Immature natural killer cell (primary cell): ENCODE measurements around the gene TMEM121B. TPM values are rescaled to one million over a fixed set of nuclear protein-coding genes. Genes with fewer than 3 reads are reported as not detected.
"Not testable (repeated sequence)": the region's sequence is repeated elsewhere in the genome, so short reads cannot be mapped to it uniquely, and the experiment has no call there.

Experiments used
- DNase-seq, 3 donors: peaks; one replicate each; pipeline ENCODE4 v3.0.0; 2022; ENCODE audit warnings: mixed read lengths in 1 of 3
- H3K27ac Mint-ChIP-seq, 6 donors: one replicate each; pipeline ENCODE4 v1.8.0; 2020; ENCODE audit warnings: mixed read lengths in 6 of 6, mild to moderate bottlenecking in 5 of 6, inconsistent platforms in 4 of 6, moderate library complexity in 3 of 6
- H3K27me3 Mint-ChIP-seq, 3 donors: one replicate each; pipeline ENCODE4 v1.8.0; 2020 to 2021; ENCODE audit warnings: low read depth in 3 of 3, mild to moderate bottlenecking in 3 of 3, mixed read lengths in 3 of 3, moderate library complexity in 3 of 3, inconsistent platforms in 1 of 3
- H3K36me3 Mint-ChIP-seq, 3 donors: one replicate each; pipeline ENCODE4 v1.8.0; 2020; ENCODE audit warnings: mixed read lengths in 3 of 3, inconsistent platforms in 2 of 3, mild to moderate bottlenecking in 2 of 3
- H3K4me1 Mint-ChIP-seq, 2 donors: one replicate each; pipeline ENCODE4 v1.8.0; 2020; ENCODE audit warnings: inconsistent platforms in 2 of 2, mild to moderate bottlenecking in 2 of 2, mixed read lengths in 2 of 2, moderate library complexity in 1 of 2
- H3K4me3 Mint-ChIP-seq, 5 donors: one replicate each; pipeline ENCODE4 v1.8.0; 2020; ENCODE audit warnings: mild to moderate bottlenecking in 5 of 5, mixed read lengths in 5 of 5, inconsistent platforms in 3 of 5, moderate library complexity in 3 of 5
- H3K9me3 Mint-ChIP-seq, 6 donors: one replicate each; pipeline ENCODE4 v1.8.0; 2020; ENCODE audit warnings: mild to moderate bottlenecking in 6 of 6, mixed read lengths in 6 of 6, inconsistent platforms in 4 of 6, moderate library complexity in 3 of 6
- polyA plus RNA-seq, 3 donors: library from polyadenylated mRNA; unstranded; fragments of 300-500 nt; fragmentation: Illumina TruSeq; gene quantifications; one replicate each; pipeline ENCODE4 v1.2.3, GENCODE V29; 2021

Gene TMEM121B
- polyA plus RNA-seq, 3 donors from 2014 or later, result not detected

DNA sequence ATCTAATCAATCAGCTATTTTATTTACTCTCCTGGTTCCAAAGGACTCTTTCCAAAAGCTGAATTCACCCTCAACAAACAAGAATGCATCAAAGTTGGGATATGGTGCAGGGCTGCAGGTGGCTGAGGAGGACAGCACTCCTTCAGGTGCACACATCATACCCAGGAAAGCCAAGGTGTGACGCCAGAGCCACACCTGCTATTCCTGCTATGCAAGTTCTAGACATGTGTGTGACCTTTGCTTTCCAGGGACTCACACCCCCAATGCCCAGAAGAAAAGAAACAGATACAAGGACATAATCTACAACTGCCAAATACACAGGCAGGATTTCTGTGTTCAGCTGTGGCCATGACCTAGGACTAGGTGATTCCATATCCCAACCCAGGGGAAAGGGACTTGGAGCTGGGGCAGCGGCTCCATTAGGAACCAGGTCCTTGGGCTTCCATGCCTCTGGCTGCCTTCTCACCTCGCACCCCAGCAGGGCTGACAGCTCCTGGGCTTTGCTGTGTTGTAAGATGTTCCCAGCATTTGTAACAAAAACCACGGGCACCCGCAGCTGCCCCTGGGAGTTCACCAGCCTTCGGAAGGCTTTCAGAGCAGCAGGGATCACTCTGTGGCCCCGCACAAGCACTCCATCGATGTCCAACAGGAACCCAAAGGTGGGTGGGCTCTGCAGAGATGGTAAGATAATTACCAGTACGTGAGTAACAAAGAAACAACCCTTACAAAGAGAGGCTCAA is 28.1 kb upstream of the TMEM121B start:
- no peak overlapping the region for H3K27ac Mint-ChIP-seq
- H3K9me3 Mint-ChIP-seq, result no peaks in the 10 kb centered on the region
- H3K36me3 Mint-ChIP-seq, result peaks cover 0 to 6% (median 4%) of the 10 kb centered on the region in 3 donors
- H3K27me3 Mint-ChIP-seq, result no peaks in the 10 kb centered on the region
- H3K4me3 Mint-ChIP-seq, result no peak overlapping the region
- no peaks in the 10 kb centered on the region for H3K4me1 Mint-ChIP-seq
- DNase-seq, result no peak

DNA sequence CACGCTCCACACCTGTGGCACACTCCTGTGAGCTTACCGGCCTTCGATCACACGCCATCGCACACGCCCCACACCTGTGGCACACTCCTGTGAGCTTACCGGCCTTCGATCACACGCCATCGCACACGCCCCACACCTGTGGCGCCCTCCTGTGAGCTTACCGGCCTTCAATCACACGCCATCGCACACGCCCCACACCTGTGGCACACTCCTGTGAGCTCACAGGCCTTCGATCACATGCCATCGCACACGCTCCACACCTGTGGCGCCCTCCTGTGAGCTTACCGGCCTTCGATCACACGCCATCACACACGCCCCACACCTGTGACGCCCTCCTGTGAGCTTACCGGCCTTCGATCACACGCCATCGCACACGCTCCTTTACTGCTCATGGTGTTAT is 26.3 kb upstream of the TMEM121B start:
- H3K4me1 Mint-ChIP-seq, H3K36me3 Mint-ChIP-seq, DNase-seq, H3K9me3 Mint-ChIP-seq, H3K27me3 Mint-ChIP-seq, H3K4me3 Mint-ChIP-seq, H3K27ac Mint-ChIP-seq: not testable (repeated sequence)

DNA sequence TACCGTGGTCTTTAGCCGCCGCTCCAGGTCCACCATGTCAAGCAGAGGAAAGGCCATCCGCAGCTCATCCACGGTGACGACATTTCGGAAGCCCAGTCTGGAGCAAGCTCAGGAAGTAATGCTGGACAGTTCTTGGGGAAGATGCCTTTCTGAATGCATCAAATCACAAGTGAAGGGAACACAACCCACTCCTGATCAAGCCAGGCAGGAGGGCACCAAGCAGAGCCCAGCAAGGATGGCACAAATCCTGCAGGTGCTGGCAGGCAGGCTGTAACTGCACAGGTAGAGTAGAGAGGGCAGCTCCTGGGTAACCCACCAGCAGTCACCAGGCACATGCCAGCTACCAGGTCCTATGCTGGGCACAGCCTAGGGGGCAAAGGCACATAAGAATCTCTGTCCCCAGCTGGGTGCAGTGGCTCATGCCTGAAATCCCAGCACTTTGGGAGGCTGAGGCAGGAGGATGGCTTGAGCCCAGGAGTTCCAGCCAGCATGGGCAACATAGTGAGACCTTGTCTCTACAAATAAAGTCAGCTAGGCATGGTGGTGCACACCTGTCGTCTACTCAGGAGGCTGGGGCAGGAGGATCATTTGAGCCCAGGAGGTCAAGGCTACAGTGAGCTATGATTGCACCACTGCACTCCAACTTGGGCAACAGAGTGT is 24.0 kb upstream of the TMEM121B start:
- Mint-ChIP-seq H3K27me3 (no peaks in the 10 kb centered on the region), H3K36me3 (peaks cover 0 to 14% (median 5%) of the 10 kb centered on the region in 3 donors), H3K27ac (no peak overlapping the region), H3K9me3 (no peaks in the 10 kb centered on the region), H3K4me3 (no peak overlapping the region), H3K4me1 (no peaks in the 10 kb centered on the region)
- DNase-seq, result no peak

DNA sequence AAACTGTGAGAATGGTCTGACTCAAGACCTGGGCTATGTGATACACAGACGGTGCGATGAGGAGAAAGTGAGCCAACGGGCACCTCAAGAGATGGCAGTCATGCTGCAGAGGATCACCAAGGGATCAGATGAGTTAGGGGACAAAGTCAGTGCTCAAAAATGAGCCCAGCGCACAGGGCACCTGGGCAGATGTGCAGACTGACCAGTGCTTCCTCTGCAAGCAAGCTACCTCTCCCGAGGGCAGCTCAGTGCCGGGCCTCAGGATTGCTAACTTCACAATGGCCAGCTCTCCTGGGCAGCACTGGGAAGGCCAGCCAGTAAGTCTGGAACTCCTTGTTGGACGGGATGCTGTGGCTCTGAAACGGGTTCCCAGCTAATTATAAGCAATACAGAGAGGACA is 22.7 kb upstream of the TMEM121B start:
- H3K27ac Mint-ChIP-seq, result no peak overlapping the region
- no peaks in the 10 kb centered on the region for H3K4me1 Mint-ChIP-seq
- H3K36me3 Mint-ChIP-seq, result peaks cover under 1 to 21% (median 9%) of the 10 kb centered on the region in 3 donors
- DNase-seq, result no peak
- H3K27me3 Mint-ChIP-seq, result no peaks in the 10 kb centered on the region
- no peak overlapping the region for H3K4me3 Mint-ChIP-seq
- H3K9me3 Mint-ChIP-seq, result no peaks in the 10 kb centered on the region

DNA sequence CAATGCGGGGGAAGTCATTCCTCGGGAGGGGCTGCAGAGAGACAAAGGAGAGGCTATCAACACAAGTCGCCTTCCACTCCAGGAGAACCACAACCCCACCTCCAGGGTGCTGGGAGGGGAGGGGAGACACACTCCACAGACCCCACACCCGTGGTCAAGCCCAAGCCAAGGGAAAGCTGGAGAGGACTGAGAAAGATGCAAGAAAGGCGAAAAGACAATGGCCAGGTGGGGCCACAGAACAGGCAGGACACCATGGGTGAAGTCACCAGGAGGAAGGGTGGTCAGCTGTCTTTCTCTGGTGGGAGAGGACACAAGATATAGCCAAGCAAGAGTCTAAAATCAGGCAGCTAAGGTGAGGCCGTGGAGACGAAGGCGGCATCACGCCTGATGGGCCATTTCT is 21.9 kb upstream of the TMEM121B start:
- no peaks in the 10 kb centered on the region for H3K4me1 Mint-ChIP-seq
- H3K36me3 Mint-ChIP-seq, result peaks cover 4 to 25% (median 12%) of the 10 kb centered on the region in 3 donors
- no peak for DNase-seq
- H3K4me3 Mint-ChIP-seq, result no peak overlapping the region
- no peaks in the 10 kb centered on the region for H3K9me3 Mint-ChIP-seq
- no peaks in the 10 kb centered on the region for H3K27me3 Mint-ChIP-seq
- no peak overlapping the region for H3K27ac Mint-ChIP-seq

DNA sequence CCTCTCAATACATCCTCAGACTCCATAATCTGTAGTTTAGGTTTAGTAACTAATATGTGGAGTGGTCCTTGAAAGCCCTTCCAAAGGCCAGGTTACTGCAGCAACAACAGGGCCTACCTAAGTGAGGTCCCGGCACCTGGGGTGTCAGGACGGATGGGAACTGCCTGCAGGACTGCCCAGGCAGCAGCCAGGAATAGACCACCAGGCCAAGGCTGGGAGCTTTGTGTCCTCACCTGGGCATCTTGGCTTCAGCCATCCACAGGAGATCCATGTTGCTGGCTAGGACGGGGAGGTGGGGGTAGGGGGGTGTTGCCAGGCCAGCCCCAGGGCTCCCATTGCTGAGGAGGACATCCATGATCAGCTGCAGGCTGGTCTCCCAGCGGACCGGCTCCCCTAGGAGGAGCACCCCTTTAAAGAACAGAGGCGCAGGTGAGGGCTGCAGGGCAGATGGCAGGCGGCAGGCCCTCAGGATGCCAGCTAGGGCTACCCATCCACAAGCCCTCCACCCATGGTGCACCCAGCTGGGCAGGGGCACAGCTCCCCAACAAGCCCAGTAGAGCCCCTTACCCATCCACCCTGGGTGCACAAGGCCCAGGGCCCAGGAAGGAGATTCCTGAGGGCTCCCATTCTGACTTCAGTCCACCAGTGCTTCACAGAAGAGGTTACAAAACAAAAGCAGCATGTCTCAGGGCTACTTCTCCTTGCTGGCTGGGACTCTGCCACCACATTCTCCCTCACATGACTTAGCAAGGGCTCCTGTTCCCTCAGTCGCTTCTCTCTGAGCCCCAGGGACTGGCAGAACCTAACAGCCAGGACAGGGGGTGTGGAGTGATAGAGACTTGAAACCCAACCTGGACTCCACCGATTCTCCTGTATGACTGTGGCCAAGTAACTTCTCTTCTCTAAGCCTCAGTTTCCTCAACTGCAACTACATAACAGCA is 19.9 kb upstream of the TMEM121B start:
- H3K36me3 Mint-ChIP-seq, result peaks cover 4 to 23% (median 17%) of the 10 kb centered on the region in 3 donors
- H3K9me3 Mint-ChIP-seq, result no peaks in the 10 kb centered on the region
- no peaks in the 10 kb centered on the region for H3K4me1 Mint-ChIP-seq
- H3K27me3 Mint-ChIP-seq, result no peaks in the 10 kb centered on the region
- H3K4me3 Mint-ChIP-seq, result no peak overlapping the region
- no peak for DNase-seq
- no peak overlapping the region for H3K27ac Mint-ChIP-seq

DNA sequence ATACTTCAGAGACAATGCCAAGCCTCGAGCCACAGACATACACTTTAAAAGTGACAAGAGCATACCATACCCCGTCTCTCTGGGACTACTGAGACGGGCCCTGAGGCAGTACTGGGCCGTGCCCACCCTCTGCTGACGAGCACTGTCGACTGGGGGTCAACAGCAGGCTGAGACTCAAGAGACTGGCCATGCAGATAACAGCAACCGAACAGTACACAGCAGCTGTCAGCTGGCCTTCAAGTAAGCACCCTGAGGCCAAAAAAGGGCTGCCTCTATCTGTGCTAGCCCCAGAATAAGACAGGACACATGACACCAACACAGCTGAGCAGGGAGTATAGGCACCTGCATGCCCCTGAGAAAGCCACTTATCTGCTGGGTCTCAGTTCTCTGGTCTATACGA is 18.9 kb upstream of the TMEM121B start:
- no peak overlapping the region for H3K27ac Mint-ChIP-seq
- H3K9me3 Mint-ChIP-seq, result no peaks in the 10 kb centered on the region
- H3K4me3 Mint-ChIP-seq, result no peak overlapping the region
- H3K4me1 Mint-ChIP-seq, result no peaks in the 10 kb centered on the region
- H3K36me3 Mint-ChIP-seq, result peaks cover 4 to 26% (median 17%) of the 10 kb centered on the region in 3 donors
- H3K27me3 Mint-ChIP-seq, result no peaks in the 10 kb centered on the region
- DNase-seq, result no peak

DNA sequence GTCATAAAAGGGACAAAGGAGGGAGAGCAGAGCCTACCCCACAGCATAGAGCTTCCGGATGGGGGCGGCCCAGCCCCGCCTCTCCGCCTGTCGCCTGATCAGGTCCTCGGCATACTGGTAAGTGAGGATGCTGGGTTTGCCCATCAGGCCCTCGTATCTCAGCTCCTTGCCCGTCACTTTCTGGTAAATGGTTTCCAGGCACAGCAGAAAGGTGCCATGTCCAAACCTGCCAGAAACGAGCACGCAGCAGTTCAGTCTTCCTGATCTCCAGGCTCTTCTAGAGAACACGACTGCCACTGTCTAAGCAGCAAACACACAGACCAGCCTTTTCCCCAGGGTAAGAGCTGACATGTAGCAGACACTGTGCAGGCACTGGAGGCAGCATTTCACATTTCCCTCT is 17.4 kb upstream of the TMEM121B start:
- no peaks in the 10 kb centered on the region for H3K27me3 Mint-ChIP-seq
- H3K36me3 Mint-ChIP-seq, result peaks cover 4 to 27% (median 17%) of the 10 kb centered on the region in 3 donors
- DNase-seq, result no peak
- H3K4me1 Mint-ChIP-seq, result no peaks in the 10 kb centered on the region
- H3K4me3 Mint-ChIP-seq, result no peak overlapping the region
- no peaks in the 10 kb centered on the region for H3K9me3 Mint-ChIP-seq
- H3K27ac Mint-ChIP-seq, result no peak overlapping the region

DNA sequence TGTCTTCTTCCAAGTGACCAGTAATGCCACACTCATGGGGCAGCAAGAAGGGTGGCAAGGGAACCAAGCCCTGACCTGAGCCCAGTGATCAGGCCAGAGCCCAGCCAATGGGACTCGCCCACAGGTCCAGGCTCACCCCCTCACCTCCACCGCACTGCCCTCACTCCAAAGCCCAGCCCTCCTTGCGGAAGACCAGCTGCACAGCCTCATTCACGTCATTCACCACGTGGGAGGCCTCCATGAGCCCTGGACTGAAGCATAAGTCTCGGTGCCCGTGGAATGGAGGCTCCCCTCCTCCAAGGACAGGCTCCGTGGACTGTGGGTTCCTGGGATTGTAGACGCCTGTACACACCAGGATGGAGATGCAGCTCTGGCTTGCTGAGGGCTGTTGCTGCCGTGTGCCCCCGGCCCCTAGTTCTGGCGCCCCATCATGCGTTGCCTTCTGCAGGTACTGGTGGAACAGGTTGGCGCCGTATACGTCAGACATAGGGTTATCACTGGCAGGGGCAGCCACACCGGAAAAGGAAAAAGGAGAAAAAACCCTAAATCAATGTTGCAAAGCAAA is 16.8 kb upstream of the TMEM121B start:
- Mint-ChIP-seq H3K27me3 (no peaks in the 10 kb centered on the region), H3K36me3 (peaks cover 4 to 25% (median 17%) of the 10 kb centered on the region in 3 donors), H3K4me1 (no peaks in the 10 kb centered on the region), H3K9me3 (no peaks in the 10 kb centered on the region), H3K27ac (no peak overlapping the region), H3K4me3 (no peak overlapping the region)
- DNase-seq, result no peak

DNA sequence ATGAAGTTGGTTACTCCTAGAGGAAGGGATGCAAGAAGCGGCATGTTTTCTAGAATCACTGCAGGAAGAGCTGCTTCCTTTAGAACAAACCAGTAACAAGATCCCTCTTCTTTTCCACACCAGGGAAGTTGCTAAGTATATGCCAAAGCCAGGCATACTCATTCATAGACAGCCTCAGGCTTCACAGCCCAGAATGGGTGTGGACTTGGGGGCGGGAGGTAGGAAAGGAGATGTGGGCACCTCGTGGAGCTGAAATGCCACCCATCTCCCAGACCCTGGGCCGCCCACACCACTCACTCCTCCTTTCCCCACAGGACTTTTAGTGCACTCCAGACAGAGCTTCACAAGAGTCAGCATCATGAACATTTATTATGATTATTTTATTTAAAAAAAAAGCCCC is 16.0 kb upstream of the TMEM121B start:
- Mint-ChIP-seq H3K4me3 (no peak overlapping the region), H3K9me3 (no peaks in the 10 kb centered on the region), H3K4me1 (no peaks in the 10 kb centered on the region), H3K27me3 (no peaks in the 10 kb centered on the region), H3K27ac (no peak overlapping the region), H3K36me3 (peaks cover 4 to 25% (median 17%) of the 10 kb centered on the region in 3 donors)
- DNase-seq, result no peak

DNA sequence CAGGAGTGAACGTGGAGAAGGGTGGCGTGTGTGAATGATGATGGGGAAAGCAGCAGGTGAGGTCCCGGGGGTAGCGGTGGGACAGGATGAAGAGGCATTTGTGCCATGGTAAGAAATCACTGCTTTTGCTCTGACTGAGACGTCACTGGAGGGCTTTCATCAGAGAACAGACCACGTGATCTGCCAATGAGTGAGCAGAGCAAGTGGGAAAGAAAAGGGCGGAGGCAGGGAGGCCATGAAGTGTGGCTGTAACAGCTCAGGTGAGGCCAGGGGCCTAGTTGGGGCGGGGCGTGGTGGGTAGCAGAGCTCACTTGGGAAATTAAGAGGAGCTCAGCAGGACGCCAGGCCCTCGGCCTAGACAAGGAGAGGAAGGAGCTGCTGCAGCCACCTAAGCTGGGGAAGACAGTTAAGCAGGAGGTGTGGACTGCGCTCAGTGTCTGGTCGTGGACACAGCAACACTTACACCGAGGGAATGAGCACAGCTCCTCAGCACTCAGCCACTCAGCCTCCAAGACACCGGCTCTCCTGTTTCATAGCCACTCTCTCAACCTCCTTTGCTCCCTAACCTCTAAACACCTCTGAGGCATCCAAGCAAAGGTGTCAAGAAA is 14.1 kb upstream of the TMEM121B start:
- DNase-seq, result no peak
- H3K4me1 Mint-ChIP-seq, result no peaks in the 10 kb centered on the region
- peaks cover 4 to 21% (median 13%) of the 10 kb centered on the region in 3 donors for H3K36me3 Mint-ChIP-seq
- no peak overlapping the region for H3K4me3 Mint-ChIP-seq
- H3K27ac Mint-ChIP-seq, result no peak overlapping the region
- H3K27me3 Mint-ChIP-seq, result peaks cover 0 to 2% (median 0%) of the 10 kb centered on the region in 3 donors
- no peaks in the 10 kb centered on the region for H3K9me3 Mint-ChIP-seq

DNA sequence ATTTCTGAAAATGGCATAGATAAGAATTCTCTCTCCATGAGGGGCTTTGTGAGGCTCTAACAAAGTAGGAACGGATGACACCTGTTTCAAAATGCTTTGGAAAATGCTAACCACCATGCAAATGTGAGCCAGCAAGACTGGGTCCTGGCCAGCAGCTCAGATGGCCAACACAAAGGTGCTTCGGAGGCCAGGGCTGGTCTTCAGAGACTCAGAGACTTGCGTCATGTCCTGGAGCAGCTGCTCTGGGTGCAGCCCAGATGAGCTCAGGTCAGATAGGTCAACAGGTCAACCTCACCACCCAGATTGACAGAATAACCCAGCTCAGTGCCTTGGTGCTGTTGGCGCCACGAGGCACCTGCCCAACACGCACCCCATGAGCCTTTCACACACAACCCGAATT is 12.0 kb upstream of the TMEM121B start:
- DNase-seq, result no peak
- Mint-ChIP-seq H3K4me1 (no peaks in the 10 kb centered on the region), H3K9me3 (no peaks in the 10 kb centered on the region), H3K27me3 (peaks cover 0 to 6% (median 0%) of the 10 kb centered on the region in 3 donors), H3K36me3 (peaks cover 0 to 10% (median 5%) of the 10 kb centered on the region in 3 donors), H3K27ac (no peak overlapping the region), H3K4me3 (no peak overlapping the region)

DNA sequence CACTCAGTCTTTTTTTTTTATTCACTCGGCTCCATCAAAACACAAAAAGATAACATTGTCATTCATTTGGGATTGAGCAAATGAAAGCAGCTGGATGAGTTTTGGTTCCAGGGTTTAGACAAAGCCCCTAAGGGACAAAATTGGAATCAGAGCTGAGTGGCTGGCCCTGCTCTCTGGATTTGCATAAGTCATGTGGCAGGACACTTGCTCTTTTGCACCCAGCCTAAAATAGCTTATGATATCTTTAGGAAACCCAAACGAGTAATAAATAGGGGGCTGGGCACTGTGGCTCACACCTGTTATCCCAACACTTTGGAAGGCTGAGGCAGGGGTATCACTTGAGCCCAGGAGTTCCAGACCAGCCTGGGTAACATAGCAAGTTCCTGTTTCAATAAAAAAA is 11.0 kb upstream of the TMEM121B start:
- no peaks in the 10 kb centered on the region for H3K4me1 Mint-ChIP-seq
- no peak overlapping the region for H3K27ac Mint-ChIP-seq
- DNase-seq, result no peak
- H3K36me3 Mint-ChIP-seq, result peaks cover 0 to 8% (median 4%) of the 10 kb centered on the region in 3 donors
- peaks cover 0 to 6% (median 0%) of the 10 kb centered on the region in 3 donors for H3K27me3 Mint-ChIP-seq
- no peaks in the 10 kb centered on the region for H3K9me3 Mint-ChIP-seq
- no peak overlapping the region for H3K4me3 Mint-ChIP-seq
